Stimulated activated CD4-positive, alpha-beta T cell treated with anti-CD3 and anti-CD28 coated beads, Interleukin-12 subunit alpha, Interleukin-12 subunit beta, amount 100 ng/mL, for 4 hours (primary cell): ENCODE data around the gene LBP.
"Not testable (repeated sequence)": the region's sequence is repeated elsewhere in the genome, so short reads cannot be mapped to it uniquely, and the experiment has no call there.

ENCODE experiments used
- DNase-seq: peaks from one replicate; pipeline ENCODE4 v3.0.0-alpha.2; 2020

The LBP gene

GRCh38 chr20:38346247-38346651 lies at the start of gene LBP:
Gene LBP (plus strand): TSS chr20:38346482. CDS start chr20:38346517, 35 bp downstream.
- no peak for DNase-seq

DNA sequence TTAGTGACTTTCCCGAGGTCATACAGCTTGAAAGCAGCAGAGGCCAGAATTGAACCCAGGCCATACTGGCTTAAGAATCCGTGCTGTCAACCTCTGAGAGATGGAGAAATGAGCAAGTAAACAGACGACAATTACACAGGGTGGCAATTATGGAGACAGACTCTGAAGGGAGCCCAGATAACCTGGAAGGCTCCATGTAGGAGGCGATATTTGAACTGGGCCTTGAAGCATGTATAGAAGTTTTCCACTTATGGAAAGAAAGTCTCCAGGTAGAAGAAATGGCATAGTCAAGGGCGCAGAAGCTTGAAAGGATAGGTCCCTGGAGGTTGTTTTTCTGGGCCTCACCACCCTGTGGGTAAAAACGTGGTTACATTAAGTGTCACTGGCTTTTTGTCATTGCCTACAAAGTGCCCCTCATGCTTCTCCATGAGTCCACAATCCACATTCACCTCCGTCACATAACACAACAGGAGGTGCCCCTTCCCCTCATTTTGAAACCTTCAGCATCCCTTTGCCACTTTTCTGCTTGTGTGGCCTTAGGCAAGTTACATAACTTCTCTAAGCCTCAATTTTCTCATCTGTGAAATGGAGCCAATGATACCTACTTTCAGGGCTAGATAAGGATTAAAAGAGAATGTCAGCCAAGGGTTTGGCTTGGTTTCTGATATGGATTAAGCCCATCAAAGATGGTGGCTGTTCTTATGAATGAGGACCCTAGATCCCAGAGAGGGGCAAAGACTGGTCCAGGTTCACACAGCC lies 48.2 kb upstream of the LBP start:
- DNase-seq: no peak

- no peak for DNase-seq
Observed at GRCh38 chr20:38298768-38299288, 47.5 kb upstream of the LBP start.

GRCh38 chr20:38299963-38300362 lies 46.3 kb upstream of the LBP start:
- DNase-seq: no peak

GRCh38 chr20:38300438-38300837 lies 45.8 kb upstream of the LBP start:
- DNase-seq: no peak

DNA sequence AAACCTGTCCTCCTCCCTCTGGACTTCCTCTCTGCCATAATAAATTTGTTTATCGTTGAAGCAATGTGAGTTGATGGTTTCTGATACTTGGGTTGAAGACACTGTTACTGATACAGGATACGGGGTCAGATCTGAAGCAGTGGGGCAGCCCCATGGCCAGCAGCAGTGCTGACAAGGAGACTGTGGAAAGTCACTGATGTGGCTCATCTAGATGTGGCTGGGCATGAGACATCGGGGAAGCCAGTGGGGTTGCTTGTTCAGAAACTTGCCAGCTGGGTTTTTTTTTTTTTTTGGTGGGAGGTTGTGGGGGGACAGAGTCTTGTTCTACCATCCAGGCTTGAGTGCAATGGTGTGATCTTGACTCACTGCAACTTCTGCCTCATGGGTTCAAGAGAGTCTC lies 45.0 kb upstream of the LBP start:
- no peak for DNase-seq

DNA sequence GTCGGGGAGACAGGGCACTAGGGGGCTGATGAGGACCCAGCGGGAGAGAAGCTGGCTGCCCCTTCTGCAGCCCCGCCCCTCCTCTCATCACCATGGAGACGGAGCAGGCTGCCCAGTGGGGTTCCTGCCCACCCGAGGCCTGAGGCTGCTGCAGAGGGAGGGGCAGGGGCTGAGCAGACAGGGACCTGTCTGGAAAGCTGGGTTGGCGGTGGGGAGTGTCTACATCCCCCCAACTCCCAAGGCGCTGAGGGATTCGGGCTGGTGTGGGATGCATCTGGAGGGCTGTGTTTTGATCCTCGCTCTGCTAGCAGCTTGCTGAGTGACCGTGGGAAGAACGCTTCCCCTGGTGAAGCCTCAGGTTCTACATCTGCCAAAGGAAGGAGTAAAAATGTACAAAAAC lies 43.5 kb upstream of the LBP start:
- DNase-seq: no peak

GRCh38 chr20:38303908-38304379 lies 42.3 kb upstream of the LBP start, which contains the start of gene BPI:
Gene BPI (plus strand): TSS chr20:38304156. CDS start chr20:38304224, 68 bp downstream.
- DNase-seq: no peak

- DNase-seq: no peak
Observed at GRCh38 chr20:38304845-38305447, 41.3 kb upstream of the LBP start.

DNA sequence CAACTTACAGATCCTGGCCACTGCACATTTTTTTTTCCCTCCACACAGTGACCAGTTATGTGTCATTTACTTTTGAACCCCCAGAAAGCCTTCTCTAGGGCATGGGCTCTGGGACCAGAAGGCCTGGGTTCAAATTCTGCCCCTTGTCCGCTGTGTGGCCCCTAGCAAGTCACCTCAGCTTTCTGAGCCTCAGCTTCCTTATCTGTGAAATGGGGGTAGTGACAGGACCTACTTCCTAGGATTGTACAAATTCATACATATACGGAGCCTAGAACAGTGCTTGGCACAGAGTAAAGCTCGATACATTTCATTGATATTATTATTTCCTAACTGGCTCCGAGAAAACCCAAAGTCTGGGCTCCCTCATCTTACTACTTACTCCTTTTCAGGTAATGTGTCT lies 40.7 kb upstream of the LBP start:
- DNase-seq: no peak

DNA sequence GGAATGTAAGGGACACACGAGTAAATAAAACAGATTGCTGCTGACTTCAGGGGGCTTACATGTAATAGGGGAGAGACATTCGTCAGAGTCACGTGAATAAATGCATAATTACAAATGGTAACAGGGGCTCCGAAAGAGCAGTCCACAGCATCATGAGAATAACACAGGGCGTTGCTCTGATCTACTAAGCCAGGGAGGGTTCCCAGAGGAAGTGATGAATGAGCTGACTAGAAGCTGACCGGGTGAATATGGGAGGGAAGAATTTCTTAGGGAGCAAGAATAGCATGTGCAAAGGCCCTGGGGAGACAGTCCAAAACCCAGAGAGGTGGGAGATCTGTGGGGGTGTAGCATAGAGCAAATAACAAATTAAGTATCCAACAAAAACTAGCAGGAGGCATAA lies 39.9 kb upstream of the LBP start:
- DNase-seq: no peak

DNA sequence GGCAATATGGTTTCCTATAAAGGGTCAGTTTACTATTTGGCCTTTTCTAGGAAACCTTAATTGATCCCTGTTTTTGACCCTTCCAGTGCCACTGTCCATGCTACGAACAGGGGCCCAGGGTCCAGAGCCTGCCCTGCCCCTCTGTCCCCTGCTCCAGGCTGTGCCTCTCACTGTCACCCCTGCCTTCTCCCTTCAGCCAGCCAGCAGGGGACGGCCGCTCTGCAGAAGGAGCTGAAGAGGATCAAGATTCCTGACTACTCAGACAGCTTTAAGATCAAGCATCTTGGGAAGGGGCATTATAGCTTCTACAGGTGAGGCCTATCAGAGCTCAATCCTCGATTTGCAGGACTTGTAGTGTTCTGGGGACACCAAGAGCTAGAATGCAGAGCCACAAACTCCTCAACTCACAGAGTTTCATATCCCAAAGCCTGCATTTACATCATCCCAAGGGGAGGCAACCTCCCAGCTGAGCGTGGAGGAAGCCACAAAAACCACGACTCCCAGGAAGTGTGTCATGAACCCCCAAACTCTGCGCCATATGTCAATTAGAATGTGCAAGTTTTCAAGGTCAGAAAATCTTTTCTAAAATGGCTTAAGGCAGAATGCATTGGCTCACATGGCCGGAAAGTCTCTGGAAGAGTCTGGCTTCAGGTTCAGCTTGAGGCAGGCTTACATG lies 38.8 kb upstream of the LBP start:
- DNase-seq: no peak

DNA sequence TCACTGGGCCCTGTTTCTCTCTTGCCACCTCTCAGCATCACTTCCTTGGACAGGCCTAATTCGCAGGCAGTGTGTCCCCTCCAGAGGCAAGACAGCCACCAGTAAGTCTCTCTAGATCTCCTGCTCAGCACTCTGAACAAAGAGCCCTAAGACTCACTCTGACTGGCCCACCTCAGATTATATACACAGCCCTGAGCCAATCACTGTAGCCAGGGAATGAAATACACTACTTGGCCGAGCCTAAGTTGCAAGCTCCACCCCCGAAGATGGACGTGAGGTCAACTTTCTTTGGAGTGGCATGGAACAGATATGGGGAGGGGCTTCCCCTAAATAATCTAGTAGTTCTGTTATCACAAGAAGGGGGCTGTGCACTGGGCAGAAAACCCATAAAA lies 38.2 kb upstream of the LBP start:
- DNase-seq: no peak

DNA sequence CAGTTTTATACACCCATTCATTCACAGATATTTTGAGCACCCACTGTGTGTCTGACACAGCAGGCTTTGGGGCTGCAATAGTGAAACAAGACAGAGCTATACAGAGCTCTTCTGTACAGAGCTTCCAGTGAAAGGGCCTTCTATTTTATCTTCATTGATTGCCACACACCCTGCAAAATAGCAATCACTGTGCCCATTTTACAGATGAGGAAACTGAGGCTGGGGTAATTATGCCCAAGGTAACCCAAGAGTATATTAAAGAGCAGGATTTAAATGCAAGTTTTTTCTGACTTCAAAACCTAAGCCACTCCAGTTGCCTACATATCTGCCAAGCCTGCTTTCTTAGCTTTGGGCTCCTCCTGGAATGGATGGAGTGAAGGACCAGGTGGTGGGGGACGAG lies 37.8 kb upstream of the LBP start:
- DNase-seq: no peak

DNA sequence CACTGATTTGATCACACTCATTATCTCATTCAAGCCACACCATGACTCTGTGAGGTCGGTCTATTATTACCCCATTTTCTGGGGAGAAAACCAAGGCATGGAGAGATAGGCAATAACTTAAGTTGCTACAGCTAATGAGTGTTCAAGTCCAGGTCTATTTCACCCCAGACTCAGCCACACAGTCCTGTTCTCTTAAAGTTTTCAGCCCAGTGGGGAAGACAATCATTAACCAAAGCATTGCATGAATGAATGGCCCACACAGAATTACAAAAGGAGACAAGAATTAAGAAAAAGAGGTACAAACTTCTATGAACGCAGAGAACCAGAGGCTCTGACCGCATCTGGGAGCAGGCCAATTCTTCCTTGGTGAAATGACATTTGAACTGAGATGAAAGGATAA lies 35.2 kb upstream of the LBP start:
- DNase-seq: no peak

DNA sequence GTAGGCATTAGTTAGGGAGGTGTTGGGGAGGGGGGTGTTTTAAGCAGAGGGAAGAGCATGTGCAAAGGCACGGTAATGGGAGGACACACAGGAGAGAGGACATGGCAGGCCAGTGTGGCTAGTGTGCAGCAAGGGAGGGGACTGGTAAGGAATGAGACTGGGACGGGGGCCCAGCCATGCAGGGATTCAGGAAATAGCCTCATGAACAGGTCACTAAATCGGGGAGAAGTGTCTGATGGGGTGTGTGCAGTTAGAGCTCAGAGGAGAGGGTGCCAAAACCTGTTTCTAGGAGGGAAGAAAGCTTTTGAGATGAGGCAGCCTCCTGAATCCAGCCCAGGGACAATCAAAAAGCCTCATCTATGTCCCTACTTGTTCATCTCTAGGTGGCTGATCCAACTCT lies 34.8 kb upstream of the LBP start:
- DNase-seq: no peak

GRCh38 chr20:38313676-38314075 lies 32.6 kb upstream of the LBP start:
- DNase-seq: no peak

DNA sequence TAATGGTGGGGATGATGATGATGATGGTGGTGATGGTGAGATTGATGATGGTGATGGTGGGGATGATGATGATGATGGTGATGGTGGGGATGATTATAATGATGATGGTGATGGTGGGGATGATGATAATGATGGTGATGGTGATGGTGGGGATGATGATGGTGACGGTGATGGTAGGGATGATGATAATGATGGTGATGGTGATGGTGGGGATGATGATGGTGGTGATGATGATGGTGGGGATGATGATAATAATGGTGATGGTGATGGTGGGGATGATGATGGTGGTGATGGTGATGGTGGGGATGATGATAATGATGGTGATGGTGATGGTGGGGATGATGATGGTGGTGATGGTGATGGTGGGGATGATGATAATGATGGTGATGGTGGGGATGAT lies 31.9 kb upstream of the LBP start:
- not testable (repeated sequence) for DNase-seq

- DNase-seq: no peak
Observed at GRCh38 chr20:38315290-38315966, 30.9 kb upstream of the LBP start.

GRCh38 chr20:38316341-38316740 lies 29.9 kb upstream of the LBP start:
- DNase-seq: no peak

- no peak for DNase-seq
Observed at GRCh38 chr20:38317422-38317821, 28.9 kb upstream of the LBP start.

- DNase-seq: no peak
Observed at GRCh38 chr20:38320221-38320620, 26.1 kb upstream of the LBP start.

GRCh38 chr20:38321959-38322598 lies 24.2 kb upstream of the LBP start:
- DNase-seq: no peak
